ENCODE results near the gene HEXIM2. TPM values are rescaled to one million over a fixed set of nuclear protein-coding genes. Genes with fewer than 3 reads are reported as not detected.

Gene HEXIM2
- total and polyA plus RNA-seq, 2 of the 13 experiments (the other 11 are each of a cell fraction or from before 2014, with no cell fraction given): 27.1 to 32.4 TPM

GRCh38 chr17:45170280-45170930 lies 8.7 kb downstream of the HEXIM2 start (continued):
- no peak for TF ChIP-seq BCLAF1 (IDR thresholded peaks at IDR 0.05)
- TF ChIP-seq ZNF318 (CRISPR knock-in tag; IDR thresholded peaks at IDR 0.05): no peak
- TF ChIP-seq GZF1 (CRISPR knock-in tag; IDR thresholded peaks at IDR 0.05): no peak
- 0 out of 2 replicates have a peak, but pooled peaks have one; percentile 12 for TF ChIP-seq POGZ (CRISPR knock-in tag; IDR thresholded peaks at IDR 0.05)
- no peak for TF ChIP-seq ZNF773 (CRISPR knock-in tag; IDR thresholded peaks at IDR 0.05; ENCODE audit: borderline replicate concordance)
- no peak for TF ChIP-seq U2AF1 (optimal IDR thresholded peaks at IDR 0.05; ENCODE audit: low read depth, low read length)
- TF ChIP-seq FOXJ3 (CRISPR knock-in tag; IDR thresholded peaks at IDR 0.05; ENCODE audit: borderline replicate concordance): no peak
- TF ChIP-seq POLR2A (IDR thresholded peaks at IDR 0.05; ENCODE audit: insufficient read depth in 1 of 2, low read depth in 2 of 2, low read length in 2 of 2): peak in 1 of 2 experiments; percentile 42; a peak in 2 of 4 replicates
- TF ChIP-seq ZNF710 (CRISPR knock-in tag; IDR thresholded peaks at IDR 0.05; ENCODE audit: borderline replicate concordance): no peak
- TF ChIP-seq ZFP36L1 (CRISPR knock-in tag; IDR thresholded peaks at IDR 0.05): no peak
- no peak for TF ChIP-seq DMAP1 (CRISPR knock-in tag; IDR thresholded peaks at IDR 0.05)
- no peak for TF ChIP-seq ISL2 (CRISPR knock-in tag; IDR thresholded peaks at IDR 0.05)
- no peak for TF ChIP-seq ZNF558 (CRISPR knock-in tag; IDR thresholded peaks at IDR 0.05; ENCODE audit: borderline replicate concordance)
- 0 out of 2 replicates have a peak, but pooled peaks have one; percentile 10 for TF ChIP-seq ZNF768 (CRISPR knock-in tag; IDR thresholded peaks at IDR 0.05)
